KMS-11 (cell line): Measurements from ENCODE around the gene VPS13A.

Experiments used
- H2AFZ ChIP-seq: fragments of 200-600 bp; sonication (generic); 2 replicates; pipeline ENCODE4 v1.6.1; 2016; ENCODE audit warnings: antibody characterized with exemption, mixed run types, low read depth
- H3K27ac ChIP-seq: fragments of 200-600 bp; sonication (generic); 2 replicates; pipeline ENCODE4 v1.6.1; 2016; ENCODE audit warnings: mild to moderate bottlenecking, mixed run types
- H3K27me3 ChIP-seq: fragments of 200-600 bp; sonication (generic); 2 replicates; pipeline ENCODE4 v1.6.1; 2017; ENCODE audit warnings: mild to moderate bottlenecking, low read depth, mixed run types, moderate library complexity; ENCODE audit not compliant: insufficient read depth
- H3K36me3 ChIP-seq: fragments of 200-600 bp; sonication (generic); 2 replicates; pipeline ENCODE4 v1.6.1; 2017; ENCODE audit warnings: mild to moderate bottlenecking, mixed run types; ENCODE audit not compliant: insufficient read depth
- H3K4me1 ChIP-seq: fragments of 200-600 bp; sonication (generic); 2 replicates; pipeline ENCODE4 v1.6.1; 2016; ENCODE audit warnings: mild to moderate bottlenecking, low read depth, mixed run types; ENCODE audit not compliant: poor library complexity, severe bottlenecking
- H3K4me2 ChIP-seq: fragments of 200-600 bp; sonication (generic); 2 replicates; pipeline ENCODE4 v1.7.0; 2016; ENCODE audit warnings: mild to moderate bottlenecking, mixed run types
- H3K4me3 ChIP-seq: fragments of 200-600 bp; sonication (generic); IDR thresholded peaks from 2 replicates; pipeline ENCODE4 v1.6.1; 2017; ENCODE audit warnings: low read depth, low read length, mixed read lengths; ENCODE audit not compliant: insufficient read depth
- H3K79me2 ChIP-seq: fragments of 200-600 bp; sonication (generic); 2 replicates; pipeline ENCODE4 v1.6.1; 2016; ENCODE audit warnings: low read depth, mixed run types; ENCODE audit not compliant: insufficient read depth
- H3K9ac ChIP-seq: fragments of 200-600 bp; sonication (generic); 2 replicates; pipeline ENCODE4 v1.6.1; 2016; ENCODE audit warnings: mild to moderate bottlenecking, mixed run types
- H4K20me1 ChIP-seq: fragments of 200-600 bp; sonication (generic); 2 replicates; pipeline ENCODE4 v1.6.1; 2016; ENCODE audit warnings: mild to moderate bottlenecking, mixed run types; ENCODE audit not compliant: insufficient read depth
- CTCF ChIP-seq: fragments of 200-600 bp; sonication (generic); conservative IDR thresholded peaks from 2 replicates; pipeline ENCODE4 v1.6.1; 2017; ENCODE audit warnings: low read depth, mild to moderate bottlenecking, antibody characterized with exemption, low read length, moderate library complexity, mixed read lengths

The VPS13A gene

DNA sequence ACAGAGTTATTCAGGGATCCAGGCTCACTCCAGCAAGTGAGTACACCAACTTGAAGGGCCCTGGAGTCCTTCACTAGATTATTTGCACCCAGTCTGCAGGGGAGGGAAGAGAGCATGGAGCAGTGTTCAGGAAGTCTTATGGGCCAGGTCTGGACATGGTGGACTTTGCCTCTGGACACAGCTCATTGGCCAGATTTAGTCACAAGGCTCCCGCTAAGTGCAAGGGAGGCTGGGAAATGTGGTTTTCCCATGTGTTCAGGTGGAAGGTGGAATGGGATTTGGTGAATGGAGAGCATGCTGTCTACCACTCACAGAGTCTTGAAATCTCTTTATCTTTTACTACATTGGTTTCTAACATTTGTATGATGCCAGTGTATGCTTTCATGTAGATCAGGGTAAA, 270.3 kb downstream of the VPS13A start:
- Histone ChIP-seq H3K4me3 (no peak overlapping the region), H3K36me3 (no peaks in the 10 kb centered on the region), H3K4me1 (no peaks in the 10 kb centered on the region), H3K27me3 (no peaks in the 10 kb centered on the region), H3K79me2 (no peaks in the 10 kb centered on the region), H3K27ac (no peak overlapping the region), H3K4me2 (no peak overlapping the region), H2AFZ (no peak overlapping the region), H3K9ac (no peak overlapping the region), H4K20me1 (no peaks in the 10 kb centered on the region)
- TF ChIP-seq CTCF: no peak

DNA sequence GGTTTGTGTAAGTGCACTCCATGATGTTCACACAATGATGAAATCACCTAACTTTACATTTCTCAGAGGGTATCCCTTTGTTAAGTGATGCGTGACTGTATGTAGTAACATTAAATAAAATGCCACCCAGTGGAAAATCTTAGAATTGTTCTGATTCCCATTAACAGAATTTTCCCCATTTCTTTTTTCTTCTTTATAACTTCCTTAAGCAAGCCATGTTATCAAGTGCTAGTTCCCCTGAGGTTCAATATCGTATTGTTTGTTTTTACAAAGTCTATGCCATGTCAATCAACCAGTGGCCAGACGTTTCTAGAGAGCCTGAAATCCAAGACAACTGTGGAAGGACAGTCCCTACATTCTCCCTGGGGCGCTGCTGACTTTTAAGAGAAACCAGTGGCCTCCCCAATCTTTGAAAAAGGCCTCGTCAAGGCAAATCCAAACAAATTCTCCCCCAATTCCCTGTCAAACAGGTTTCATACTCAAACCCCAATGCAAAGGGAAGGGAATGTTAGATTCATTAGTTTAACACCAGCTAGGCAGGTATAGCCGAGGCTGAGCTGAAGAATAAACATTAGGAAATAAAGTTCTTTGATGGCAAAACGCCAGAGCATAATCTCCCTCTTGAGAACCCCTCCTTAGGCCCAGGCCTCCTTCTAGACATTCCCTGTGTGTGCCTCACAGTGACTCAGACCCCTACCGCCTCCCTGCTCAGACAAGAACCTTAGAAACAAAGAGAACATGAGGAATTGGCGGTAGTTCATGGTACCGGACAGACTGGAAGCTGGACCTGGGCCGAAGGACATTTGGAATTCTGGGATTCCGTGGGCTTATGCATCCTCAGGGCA, 272.1 kb downstream of the VPS13A start:
- H2AFZ ChIP-seq: no peak overlapping the region
- no peaks in the 10 kb centered on the region for H3K4me1 ChIP-seq
- no peaks in the 10 kb centered on the region for H3K27me3 ChIP-seq
- no peak overlapping the region for H3K27ac ChIP-seq
- H4K20me1 ChIP-seq: no peaks in the 10 kb centered on the region
- H3K9ac ChIP-seq: no peak overlapping the region
- H3K4me3 ChIP-seq: no peak overlapping the region
- H3K4me2 ChIP-seq: no peak overlapping the region
- no peaks in the 10 kb centered on the region for H3K79me2 ChIP-seq
- no peak for TF ChIP-seq CTCF
- H3K36me3 ChIP-seq: no peaks in the 10 kb centered on the region

GRCh38 chr9:77450085-77450475, 272.7 kb downstream of the VPS13A start:
- Histone ChIP-seq H3K36me3 (no peaks in the 10 kb centered on the region), H3K4me3 (no peak overlapping the region), H3K9ac (no peak overlapping the region), H4K20me1 (no peaks in the 10 kb centered on the region), H3K27me3 (no peaks in the 10 kb centered on the region), H3K27ac (no peak overlapping the region), H3K4me2 (no peak overlapping the region), H3K79me2 (no peaks in the 10 kb centered on the region), H3K4me1 (no peaks in the 10 kb centered on the region), H2AFZ (no peak overlapping the region)
- TF ChIP-seq CTCF: no peak

DNA sequence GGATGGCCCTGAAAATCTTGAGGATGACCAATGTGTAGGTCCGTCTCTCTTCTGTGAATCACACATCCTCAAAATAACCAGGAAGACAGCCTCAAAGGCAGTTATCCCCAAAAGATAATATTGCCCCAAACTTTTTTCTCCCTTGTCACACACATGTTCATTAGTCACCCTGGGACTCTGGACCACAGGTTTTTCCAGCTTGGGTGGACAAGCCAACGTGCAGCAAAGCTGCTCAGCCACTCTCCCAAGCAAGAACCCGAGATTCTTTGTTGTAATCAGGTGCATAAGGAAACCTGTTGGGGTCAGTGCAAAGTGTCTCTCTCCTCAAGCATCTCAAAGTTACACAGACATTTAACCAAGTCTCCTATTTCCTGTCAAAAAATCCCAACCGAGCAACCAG, 274.2 kb downstream of the VPS13A start:
- Histone ChIP-seq H3K9ac (no peak overlapping the region), H3K27me3 (no peaks in the 10 kb centered on the region), H2AFZ (no peak overlapping the region), H3K36me3 (no peaks in the 10 kb centered on the region), H3K27ac (no peak overlapping the region), H3K4me3 (no peak overlapping the region), H4K20me1 (no peaks in the 10 kb centered on the region), H3K4me2 (no peak overlapping the region), H3K4me1 (no peaks in the 10 kb centered on the region), H3K79me2 (no peaks in the 10 kb centered on the region)
- TF ChIP-seq CTCF: no peak
